GM21526 (cell line): ENCODE measurements around the gene CHST11.

Source experiments
- ATAC-seq: cut with Tn5 transposase; IDR thresholded peaks from one replicate; pipeline ENCODE4 v1.9.1; 2021; ENCODE audit warnings: moderate library complexity; ENCODE audit not compliant: unreplicated experiment, low FRiP score

The CHST11 gene

GRCh38 chr12:104764225-104765091, 307.7 kb downstream of the CHST11 start:
- no peak for ATAC-seq

- ATAC-seq, result no peak
Measured at GRCh38 chr12:104767261-104767660, 310.5 kb downstream of the CHST11 start.

- no peak for ATAC-seq
Measured at GRCh38 chr12:104768033-104768432, 311.3 kb downstream of the CHST11 start.

- no peak for ATAC-seq
Measured at GRCh38 chr12:104769144-104769561, 312.4 kb downstream of the CHST11 start.

- no peak for ATAC-seq
Measured at GRCh38 chr12:104772336-104772735, 315.6 kb downstream of the CHST11 start.

GRCh38 chr12:104775731-104776231, 319.0 kb downstream of the CHST11 start:
- ATAC-seq, result no peak

GRCh38 chr12:104779134-104779533, 322.4 kb downstream of the CHST11 start:
- ATAC-seq, result no peak

GRCh38 chr12:104782296-104782695, 325.5 kb downstream of the CHST11 start:
- no peak for ATAC-seq

- no peak for ATAC-seq
Measured at GRCh38 chr12:104784592-104784991, 327.8 kb downstream of the CHST11 start.

- ATAC-seq, result no peak
Measured at GRCh38 chr12:104785886-104786285, 329.1 kb downstream of the CHST11 start.

GRCh38 chr12:104786352-104786751, 329.6 kb downstream of the CHST11 start:
- ATAC-seq, result no peak

GRCh38 chr12:104788840-104789271, 332.1 kb downstream of the CHST11 start:
- ATAC-seq, result no peak

- ATAC-seq, result no peak
Measured at GRCh38 chr12:104790296-104791125, 333.8 kb downstream of the CHST11 start.

GRCh38 chr12:104792570-104792969, 335.8 kb downstream of the CHST11 start:
- no peak for ATAC-seq

- no peak for ATAC-seq
Measured at GRCh38 chr12:104793285-104793684, 336.5 kb downstream of the CHST11 start.

- ATAC-seq, result no peak
Measured at GRCh38 chr12:104793968-104794367, 337.2 kb downstream of the CHST11 start.

GRCh38 chr12:104796475-104796862, 339.7 kb downstream of the CHST11 start:
- no peak for ATAC-seq

- no peak for ATAC-seq
Measured at GRCh38 chr12:104799458-104799857, 342.7 kb downstream of the CHST11 start.

GRCh38 chr12:104801005-104801404, 344.3 kb downstream of the CHST11 start:
- ATAC-seq, result no peak

GRCh38 chr12:104801427-104801826, 344.7 kb downstream of the CHST11 start:
- ATAC-seq, result no peak

GRCh38 chr12:104802208-104802607, 345.5 kb downstream of the CHST11 start:
- ATAC-seq, result no peak
